ENCODE data around the gene RPP25L. TPM values are rescaled to one million over a fixed set of nuclear protein-coding genes. Genes with fewer than 3 reads are reported as not detected.
A peak's percentile ranks its signal among the peaks of the same experiment; 100 is the strongest.

The RPP25L gene
- total RNA-seq, 2 donors from 2014 or later = 22.7 to 23.1 TPM

GRCh38 chr9:34568774-34569173, 43.1 kb downstream of the RPP25L start:
- ATAC-seq = no peak
- no peaks in the 10 kb centered on the region for H3K9me3 Mint-ChIP-seq
- H3K4me3 Mint-ChIP-seq = no peak overlapping the region
- no peak overlapping the region for H3K27ac Mint-ChIP-seq
- H3K4me1 Mint-ChIP-seq (ENCODE audit: low read depth in 2 of 2) = no peaks in the 10 kb centered on the region
- no peak for DNase-seq (ENCODE audit: low spot score)
- H3K27me3 Mint-ChIP-seq = peaks cover 25 to 44% of the 10 kb centered on the region in 2 donors
- H3K36me3 Mint-ChIP-seq = no peaks in the 10 kb centered on the region

GRCh38 chr9:34568133-34568532, 43.8 kb downstream of the RPP25L start:
- H3K4me1 Mint-ChIP-seq (ENCODE audit: low read depth in 2 of 2) = no peaks in the 10 kb centered on the region
- ATAC-seq (no peak), DNase-seq (ENCODE audit: low spot score) (no peak)
- no peak overlapping the region for H3K4me3 Mint-ChIP-seq
- H3K9me3 Mint-ChIP-seq = no peaks in the 10 kb centered on the region
- H3K36me3 Mint-ChIP-seq = no peaks in the 10 kb centered on the region
- peaks cover 27 to 45% of the 10 kb centered on the region in 2 donors for H3K27me3 Mint-ChIP-seq
- no peak overlapping the region for H3K27ac Mint-ChIP-seq

GRCh38 chr9:34566972-34567371, 44.9 kb downstream of the RPP25L start:
- DNase-seq (ENCODE audit: low spot score) (no peak), ATAC-seq (no peak)
- Mint-ChIP-seq H3K36me3 (no peaks in the 10 kb centered on the region), H3K27me3 (peaks cover 27 to 48% of the 10 kb centered on the region in 2 donors), H3K4me3 (no peak overlapping the region), H3K27ac (no peak overlapping the region), H3K9me3 (no peaks in the 10 kb centered on the region), H3K4me1 (ENCODE audit: low read depth in 2 of 2) (no peaks in the 10 kb centered on the region)

GRCh38 chr9:34566322-34566721, 45.6 kb downstream of the RPP25L start:
- H3K27ac Mint-ChIP-seq = no peak overlapping the region
- no peak overlapping the region for H3K4me3 Mint-ChIP-seq
- H3K27me3 Mint-ChIP-seq = peaks cover 27 to 48% of the 10 kb centered on the region in 2 donors
- no peaks in the 10 kb centered on the region for H3K9me3 Mint-ChIP-seq
- DNase-seq (ENCODE audit: low spot score) (no peak), ATAC-seq (no peak)
- no peaks in the 10 kb centered on the region for H3K4me1 Mint-ChIP-seq (ENCODE audit: low read depth in 2 of 2)
- no peaks in the 10 kb centered on the region for H3K36me3 Mint-ChIP-seq

- no peak for DNase-seq (ENCODE audit: low spot score)
Measured at GRCh38 chr9:34565856-34566255, 46.0 kb downstream of the RPP25L start.

GRCh38 chr9:34564617-34565016, 47.3 kb downstream of the RPP25L start:
- no peak overlapping the region for H3K27ac Mint-ChIP-seq
- DNase-seq (ENCODE audit: low spot score) (no peak), ATAC-seq (no peak)
- no peaks in the 10 kb centered on the region for H3K9me3 Mint-ChIP-seq
- no peaks in the 10 kb centered on the region for H3K36me3 Mint-ChIP-seq
- H3K27me3 Mint-ChIP-seq = peaks cover 33 to 48% of the 10 kb centered on the region in 2 donors
- H3K4me1 Mint-ChIP-seq (ENCODE audit: low read depth in 2 of 2) = peaks cover 0 to 3% of the 10 kb centered on the region in 2 donors
- no peak overlapping the region for H3K4me3 Mint-ChIP-seq

More at GRCh38 chr9:34565856-34566255, 46.0 kb downstream of the RPP25L start:
- Mint-ChIP-seq H3K27ac (no peak overlapping the region), H3K4me1 (ENCODE audit: low read depth in 2 of 2) (no peaks in the 10 kb centered on the region), H3K27me3 (peaks cover 27 to 48% of the 10 kb centered on the region in 2 donors), H3K9me3 (no peaks in the 10 kb centered on the region), H3K4me3 (no peak overlapping the region), H3K36me3 (no peaks in the 10 kb centered on the region)
- no peak for ATAC-seq

- Mint-ChIP-seq H3K4me1 (ENCODE audit: low read depth in 2 of 2) (peaks cover 0 to 3% of the 10 kb centered on the region in 2 donors), H3K9me3 (no peaks in the 10 kb centered on the region), H3K4me3 (no peak overlapping the region), H3K36me3 (no peaks in the 10 kb centered on the region), H3K27ac (no peak overlapping the region), H3K27me3 (peaks cover 31 to 43% of the 10 kb centered on the region in 2 donors)
- ATAC-seq (no peak), DNase-seq (ENCODE audit: low spot score) (no peak)
Measured at GRCh38 chr9:34563262-34563661, 48.6 kb downstream of the RPP25L start.

- Mint-ChIP-seq H3K9me3 (no peaks in the 10 kb centered on the region), H3K27me3 (peaks cover 33 to 37% of the 10 kb centered on the region in 2 donors), H3K27ac (no peak overlapping the region), H3K36me3 (no peaks in the 10 kb centered on the region), H3K4me1 (ENCODE audit: low read depth in 2 of 2) (peaks cover 0 to 3% of the 10 kb centered on the region in 2 donors), H3K4me3 (no peak overlapping the region)
- ATAC-seq = no peak
- peak; percentile 22 for DNase-seq (ENCODE audit: low spot score)
Measured at GRCh38 chr9:34562135-34562745, 49.7 kb downstream of the RPP25L start.

GRCh38 chr9:34560599-34561214, 51.2 kb downstream of the RPP25L start:
- DNase-seq (ENCODE audit: low spot score) = peak; percentile 60
- ATAC-seq = no peak
- Mint-ChIP-seq H3K9me3 (no peaks in the 10 kb centered on the region), H3K4me3 (no peak overlapping the region), H3K36me3 (no peaks in the 10 kb centered on the region), H3K27ac (no peak overlapping the region), H3K4me1 (ENCODE audit: low read depth in 2 of 2) (peaks cover 0 to 3% of the 10 kb centered on the region in 2 donors), H3K27me3 (peaks cover 28 to 31% of the 10 kb centered on the region in 2 donors)

Other genes with a start within 250 kb of the RPP25L start
- gene MYORG, start 235.2 kb downstream of the RPP25L start, total RNA-seq = 1 to 10 TPM; 1.1 to 4.6 TPM
- 10 to 100 TPM; 21.4 to 23.5 TPM for gene FAM219A, start 153.5 kb downstream of the RPP25L start, total RNA-seq
- not detected for gene DNAI1, start 153.3 kb downstream of the RPP25L start, total RNA-seq
- not detected for gene ENHO, start 89.1 kb downstream of the RPP25L start, total RNA-seq
- gene CNTFR, start 22.4 kb downstream of the RPP25L start, total RNA-seq = not detected
- gene DCTN3, start 8.4 kb upstream of the RPP25L start, total RNA-seq = 100 to 1,000 TPM in 1 of 2 donors, 10 to 100 TPM in 1; 79.8 to 141 TPM
- under 1 TPM in 1 of 2 donors, not detected in 1; 0.31 TPM for gene ARID3C, start 17.0 kb upstream of the RPP25L start, total RNA-seq
- gene SIGMAR1, start 25.7 kb upstream of the RPP25L start, total RNA-seq = 100 to 1,000 TPM in 1 of 2 donors, 10 to 100 TPM in 1; 45.6 to 109 TPM
- 10 to 100 TPM; 19.4 to 50.2 TPM for gene GALT, start 34.6 kb upstream of the RPP25L start, total RNA-seq
- gene IL11RA, start 40.1 kb upstream of the RPP25L start, total RNA-seq = 10 to 100 TPM in 1 of 2 donors, 1 to 10 TPM in 1; 6.8 to 16.8 TPM
- gene CCL27, start 50.6 kb upstream of the RPP25L start, total RNA-seq = not detected
- not detected for gene CCL19, start 79.2 kb upstream of the RPP25L start, total RNA-seq
- not detected for gene CCL21, start 98.0 kb upstream of the RPP25L start, total RNA-seq